H9 (cell line): ENCODE data around the gene TMEM95. TPM values are rescaled to one million over a fixed set of nuclear protein-coding genes. Genes with fewer than 3 reads are reported as not detected.

ENCODE experiments used
- DNase-seq: peaks from one replicate; pipeline ENCODE4 v3.0.0-alpha.2; 2017
- H2AFZ ChIP-seq: one replicate; pipeline ENCODE4 v1.6.1; 2013; ENCODE audit warnings: mild to moderate bottlenecking, low read length, control low read depth, moderate library complexity
- H2AK5ac ChIP-seq: 2 replicates; pipeline ENCODE4 v1.6.1; 2013; ENCODE audit warnings: low read length, control low read depth, mixed read lengths; ENCODE audit not compliant: insufficient read length
- H2BK120ac ChIP-seq: one replicate; pipeline ENCODE4 v1.6.1; 2013; ENCODE audit warnings: low read depth, mild to moderate bottlenecking, low read length, control low read depth, inconsistent platforms; ENCODE audit not compliant: poor library complexity, severe bottlenecking
- H2BK12ac ChIP-seq: 2 replicates; pipeline ENCODE4 v1.6.1; 2013; ENCODE audit warnings: low read length, control low read depth, mixed read lengths, low read depth; ENCODE audit not compliant: insufficient read length
- H2BK15ac ChIP-seq: 2 replicates; pipeline ENCODE4 v1.6.1; 2013; ENCODE audit warnings: low read depth, low read length, control low read depth
- H2BK20ac ChIP-seq: one replicate; pipeline ENCODE4 v1.6.1; 2013; ENCODE audit warnings: low read depth, mild to moderate bottlenecking, low read length, control low read depth, inconsistent platforms; ENCODE audit not compliant: poor library complexity, severe bottlenecking
- H2BK5ac ChIP-seq: 2 replicates; pipeline ENCODE4 v1.6.1; 2013; ENCODE audit warnings: low read length, control low read depth, mixed read lengths; ENCODE audit not compliant: insufficient read length
- H3K14ac ChIP-seq: 2 replicates; pipeline ENCODE4 v1.6.1; 2013; ENCODE audit warnings: low read length, control low read depth; ENCODE audit not compliant: insufficient read depth
- H3K18ac ChIP-seq: 2 replicates; pipeline ENCODE4 v1.6.1; 2013; ENCODE audit warnings: low read depth, mild to moderate bottlenecking, mixed read lengths, low read length, control low read depth; ENCODE audit not compliant: insufficient read length
- H3K23ac ChIP-seq: 2 replicates; pipeline ENCODE4 v1.6.1; 2013; ENCODE audit warnings: low read length, control low read depth, mixed read lengths, low read depth; ENCODE audit not compliant: insufficient read length
- H3K23me2 ChIP-seq: 2 replicates; pipeline ENCODE4 v1.6.1; 2013; ENCODE audit warnings: low read depth, mild to moderate bottlenecking, mixed read lengths, low read length, control low read depth; ENCODE audit not compliant: insufficient read length, poor library complexity, severe bottlenecking
- H3K27ac ChIP-seq: 2 replicates; pipeline ENCODE4 v1.5.1; 2013; ENCODE audit warnings: low read length, control low read depth, mixed read lengths, low read depth; ENCODE audit not compliant: insufficient read length
- H3K27me3 ChIP-seq: 2 replicates; pipeline ENCODE4 v1.6.1; 2013; ENCODE audit warnings: low read length, control low read depth, inconsistent platforms; ENCODE audit not compliant: insufficient read depth
- H3K4ac ChIP-seq: 2 replicates; pipeline ENCODE4 v1.6.1; 2013; ENCODE audit warnings: low read depth, mild to moderate bottlenecking, control low read depth, inconsistent platforms, low read length, moderate library complexity
- H3K4me1 ChIP-seq: 2 replicates; pipeline ENCODE4 v1.6.1; 2013; ENCODE audit warnings: low read length, control low read depth, inconsistent platforms; ENCODE audit not compliant: insufficient read depth
- H3K4me2 ChIP-seq: 2 replicates; pipeline ENCODE4 v1.6.1; 2013; ENCODE audit warnings: low read length, control low read depth, mixed read lengths; ENCODE audit not compliant: insufficient read length, insufficient read depth
- H3K56ac ChIP-seq: 2 replicates; pipeline ENCODE4 v1.6.1; 2013; ENCODE audit warnings: low read depth, mild to moderate bottlenecking, mixed read lengths, low read length, control low read depth; ENCODE audit not compliant: insufficient read length
- H3K79me1 ChIP-seq: 2 replicates; pipeline ENCODE4 v1.6.1; 2013; ENCODE audit warnings: low read depth, mild to moderate bottlenecking, moderate library complexity, low read length, control low read depth, inconsistent platforms; ENCODE audit not compliant: insufficient read depth, poor library complexity, severe bottlenecking
- H3K79me2 ChIP-seq: 2 replicates; pipeline ENCODE4 v1.6.1; 2013; ENCODE audit warnings: low read length, control low read depth, inconsistent platforms; ENCODE audit not compliant: insufficient read depth
- H3K9ac ChIP-seq: 2 replicates; pipeline ENCODE4 v1.6.1; 2013; ENCODE audit warnings: low read length, control low read depth, mixed read lengths; ENCODE audit not compliant: insufficient read length; ENCODE audit errors: extremely low read depth
- H3K9me3 ChIP-seq: one replicate; pipeline ENCODE4 v1.6.1; 2013; ENCODE audit warnings: low read depth, low read length, inconsistent platforms; ENCODE audit not compliant: control insufficient read depth
- H3T11ph ChIP-seq: one replicate; pipeline ENCODE4 v1.6.1; 2013; ENCODE audit warnings: mild to moderate bottlenecking, low read length, control low read depth, inconsistent platforms
- H4K20me1 ChIP-seq: one replicate; pipeline ENCODE4 v1.6.1; 2013; ENCODE audit not compliant: control insufficient read depth, insufficient read length, insufficient read depth
- H4K5ac ChIP-seq: 2 replicates; pipeline ENCODE4 v1.6.1; 2013; ENCODE audit warnings: low read depth, mild to moderate bottlenecking, mixed read lengths, low read length, control low read depth; ENCODE audit not compliant: insufficient read length
- H4K8ac ChIP-seq: replicated peaks from 2 replicates; pipeline ENCODE4 v1.6.1; 2013; ENCODE audit warnings: low read length, control low read depth, mixed read lengths, low read depth; ENCODE audit not compliant: insufficient read length
- H4K91ac ChIP-seq: 2 replicates; pipeline ENCODE4 v1.6.1; 2013; ENCODE audit warnings: low read depth, mild to moderate bottlenecking, moderate library complexity, mixed read lengths, low read length, control low read depth; ENCODE audit not compliant: insufficient read length
- H3K27ac Mint-ChIP-seq, 3 experiments: 2 replicates in 2 of 3; 3 replicates in 1 of 3; pipeline ENCODE4 v1.8.0; 2020 to 2021; ENCODE audit warnings: mixed read lengths in 3 of 3, mild to moderate bottlenecking in 1 of 3, moderate library complexity in 1 of 3
- H3K27me3 Mint-ChIP-seq: 2 replicates; pipeline ENCODE4 v1.8.0; 2021; ENCODE audit warnings: low read depth, mild to moderate bottlenecking, moderate library complexity, mixed read lengths
- H3K36me3 Mint-ChIP-seq, 3 experiments: 2 replicates in 2 of 3; 3 replicates in 1 of 3; pipeline ENCODE4 v1.8.0; 2020 to 2021; ENCODE audit warnings: low read depth in 3 of 3, mixed read lengths in 3 of 3; ENCODE audit not compliant: insufficient read depth in 1 of 3
- H3K4me1 Mint-ChIP-seq, 2 experiments: 2 replicates each; pipeline ENCODE4 v1.8.0; 2020; ENCODE audit warnings: mixed read lengths in 2 of 2
- H3K4me3 Mint-ChIP-seq, 2 experiments: 2 replicates in 1 of 2; 3 replicates in 1 of 2; pipeline ENCODE4 v1.8.0; 2020 to 2021; ENCODE audit warnings: mild to moderate bottlenecking in 2 of 2, mixed read lengths in 2 of 2, moderate library complexity in 1 of 2
- H3K9me3 Mint-ChIP-seq, 2 experiments: 2 replicates in 1 of 2; 3 replicates in 1 of 2; pipeline ENCODE4 v1.8.0; 2020; ENCODE audit warnings: mild to moderate bottlenecking in 2 of 2, mixed read lengths in 2 of 2, moderate library complexity in 1 of 2
- CTCF ChIP-seq: fragments of 200-600 bp; sonication (generic); conservative IDR thresholded peaks from 3 replicates; pipeline ENCODE4 v1.8.0; 2021; ENCODE audit warnings: antibody characterized with exemption, mild to moderate bottlenecking
- WGBS: extraction: QIAGEN DNeasy Blood & Tissue Kit; methylation state at CpG from one replicate; pipeline ENCODE4 v1.1.7; 2013; ENCODE audit warnings: missing lambda C conversion rate, low lambda C conversion rate, mixed read lengths; ENCODE audit not compliant: insufficient read length; ENCODE audit errors: extremely low coverage; 5-methylcytosine and 5-hydroxymethylcytosine counted together
- total RNA-seq: library from RNA; stranded (reverse); gene quantifications from 2 replicates; pipeline ENCODE4 v1.2.1, GENCODE V29; 2021

The TMEM95 gene
- total RNA-seq, 1 experiment from 2014 or later = not detected

- Histone ChIP-seq H4K8ac (no peak overlapping the region), H2BK120ac (no peak overlapping the region), H3K79me2 (no peaks in the 10 kb centered on the region), H3K27me3 (peaks cover 11% of the 10 kb centered on the region; the same call in 1 of the 2 replicates), H3T11ph (no peak overlapping the region), H3K56ac (no peak overlapping the region), H3K4me1 (no peaks in the 10 kb centered on the region), H3K9ac (no peak overlapping the region), H2AFZ (no peak overlapping the region), H3K4ac (no peak overlapping the region), H3K14ac (no peak overlapping the region), H4K91ac (no peak overlapping the region), H3K27ac (no peak overlapping the region), H2BK5ac (no peak overlapping the region), H4K20me1 (no peaks in the 10 kb centered on the region), H3K4me2 (no peak overlapping the region), H2AK5ac (no peak overlapping the region), H2BK20ac (no peak overlapping the region), H3K18ac (no peak overlapping the region), H3K23ac (no peak overlapping the region), H4K5ac (no peak overlapping the region), H2BK12ac (no peak overlapping the region), H3K9me3 (no peaks in the 10 kb centered on the region), H3K23me2 (peaks cover 17% of the 10 kb centered on the region), H3K79me1 (no peaks in the 10 kb centered on the region), H2BK15ac (no peak overlapping the region)
- Mint-ChIP-seq H3K4me1 (peaks cover 21 to 25% of the 10 kb centered on the region in 2 experiments), H3K36me3 (peaks cover 7 to 25% (median 24%) of the 10 kb centered on the region in 3 experiments; a peak in 6 of 7 replicates), H3K4me3 (peak overlapping the region in 1 of 2 experiments; percentile 28; a peak in 1 of 5 replicates), H3K9me3 (peaks cover 5 to 7% of the 10 kb centered on the region in 2 experiments), H3K27me3 (peaks cover 48% of the 10 kb centered on the region), H3K27ac (no peak overlapping the region)
- no peak for DNase-seq
- no peak for TF ChIP-seq CTCF
- no CpG with 5 or more reads among the region's 10 CpGs for WGBS
These were observed 27.9 kb downstream of the TMEM95 start for GRCh38 chr17:7382901-7383300.
